HL-60 (cell line): Measurements from ENCODE around the gene PNLIPRP1.

Experiments used
- POLR2AphosphoS5 ChIP-seq: IDR thresholded peaks from 2 replicates; pipeline ENCODE4 v1.6.1; 2012; ENCODE audit warnings: low read depth
- TF ChIP-seq, protein P1 (sequence below): IDR thresholded peaks from one replicate; pipeline ENCODE4 v1.5.1; 2011; ENCODE audit warnings: low read length, control low read depth, inconsistent platforms; ENCODE audit not compliant: insufficient read depth

DNA sequence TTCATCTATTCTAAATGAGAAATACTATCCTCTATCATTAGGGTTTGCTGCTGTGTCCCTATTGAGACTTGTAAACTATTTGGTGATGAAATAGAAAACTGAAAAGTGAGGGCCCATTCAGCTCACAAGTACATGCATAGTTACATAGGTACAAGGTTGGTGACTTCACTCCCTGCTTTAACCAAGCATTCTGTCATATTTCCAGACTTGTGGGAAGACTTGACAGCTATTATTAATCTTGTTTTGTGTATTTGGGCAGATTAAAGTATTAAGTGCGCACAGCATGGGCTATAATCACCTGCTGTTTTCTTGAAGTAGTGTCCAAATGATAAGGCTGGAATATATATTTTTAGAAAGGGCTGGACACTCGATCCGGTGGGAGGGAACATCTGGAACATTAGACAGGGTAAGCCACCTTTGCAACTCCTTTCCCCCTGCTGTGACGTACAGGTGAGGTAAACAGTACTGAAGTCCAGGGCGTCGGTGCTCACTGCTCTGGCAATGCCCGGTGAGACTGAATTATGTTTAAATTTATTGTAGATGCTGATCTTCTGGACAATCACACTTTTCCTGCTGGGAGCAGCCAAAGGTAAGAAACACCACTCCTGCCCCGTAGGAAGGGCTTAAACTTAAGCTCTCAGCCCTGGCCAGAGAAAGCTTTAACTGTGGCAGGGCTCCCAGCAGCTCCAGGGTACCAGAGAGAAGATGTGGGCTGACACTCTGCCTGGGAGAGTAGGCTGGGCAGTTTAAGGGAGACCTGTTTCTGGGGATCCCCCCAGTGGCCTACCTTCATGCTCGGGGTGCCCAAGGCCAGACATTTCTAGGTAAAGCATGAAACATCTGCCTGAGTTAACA is at the start of gene PNLIPRP1:
- no peak for TF ChIP-seq POLR2AphosphoS5
- TF ChIP-seq, protein P1, sequence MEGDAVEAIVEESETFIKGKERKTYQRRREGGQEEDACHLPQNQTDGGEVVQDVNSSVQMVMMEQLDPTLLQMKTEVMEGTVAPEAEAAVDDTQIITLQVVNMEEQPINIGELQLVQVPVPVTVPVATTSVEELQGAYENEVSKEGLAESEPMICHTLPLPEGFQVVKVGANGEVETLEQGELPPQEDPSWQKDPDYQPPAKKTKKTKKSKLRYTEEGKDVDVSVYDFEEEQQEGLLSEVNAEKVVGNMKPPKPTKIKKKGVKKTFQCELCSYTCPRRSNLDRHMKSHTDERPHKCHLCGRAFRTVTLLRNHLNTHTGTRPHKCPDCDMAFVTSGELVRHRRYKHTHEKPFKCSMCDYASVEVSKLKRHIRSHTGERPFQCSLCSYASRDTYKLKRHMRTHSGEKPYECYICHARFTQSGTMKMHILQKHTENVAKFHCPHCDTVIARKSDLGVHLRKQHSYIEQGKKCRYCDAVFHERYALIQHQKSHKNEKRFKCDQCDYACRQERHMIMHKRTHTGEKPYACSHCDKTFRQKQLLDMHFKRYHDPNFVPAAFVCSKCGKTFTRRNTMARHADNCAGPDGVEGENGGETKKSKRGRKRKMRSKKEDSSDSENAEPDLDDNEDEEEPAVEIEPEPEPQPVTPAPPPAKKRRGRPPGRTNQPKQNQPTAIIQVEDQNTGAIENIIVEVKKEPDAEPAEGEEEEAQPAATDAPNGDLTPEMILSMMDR, result no peak
